SK-N-SH treated with all-trans-retinoic acid at 6 μM for 48 hours (cell line): ENCODE data around the gene AADAC.
A peak's percentile ranks its signal among the peaks of the same experiment; 100 is the strongest.
"Not testable (repeated sequence)": the region's sequence is repeated elsewhere in the genome, so short reads cannot be mapped to it uniquely, and the experiment has no call there.

Experiments used
- ATAC-seq: fragments of 200-7000 bp; cut with Tn5 transposase; 3 replicates; pipeline ENCODE4 v1.9.1; 2020; ENCODE audit warnings: mild to moderate bottlenecking, moderate library complexity
- ARNTL ChIP-seq: fragments of 450-650 bp; formaldehyde crosslinking; IDR thresholded peaks from 2 replicates; pipeline ENCODE4 v1.5.0; 2020; ENCODE audit warnings: low read depth, mild to moderate bottlenecking, moderate library complexity, borderline replicate concordance
- BACH2 ChIP-seq: fragments of 250-450 bp; sonication (Bioruptor Pico); IDR thresholded peaks from 2 replicates; pipeline ENCODE4 v1.9.0; 2021; ENCODE audit warnings: mild to moderate bottlenecking, borderline replicate concordance
- CSDC2 ChIP-seq: fragments of 250-450 bp; sonication (Bioruptor Pico); IDR thresholded peaks from 2 replicates; pipeline ENCODE4 v1.5.0; 2020; ENCODE audit warnings: mild to moderate bottlenecking, moderate library complexity
- ESRRG ChIP-seq: fragments of 250-450 bp; sonication (Bioruptor Pico); IDR thresholded peaks from 2 replicates; pipeline ENCODE4 v1.6.1; 2021; ENCODE audit warnings: mild to moderate bottlenecking
- ISL1 ChIP-seq: fragments of 250-450 bp; sonication (Bioruptor Pico); IDR thresholded peaks from 2 replicates; pipeline ENCODE4 v2.1.2; 2022; ENCODE audit warnings: mild to moderate bottlenecking, moderate library complexity
- OSR1 ChIP-seq: fragments of 250-450 bp; sonication (Bioruptor Pico); IDR thresholded peaks from 2 replicates; pipeline ENCODE4 v1.8.0; 2022; ENCODE audit warnings: moderate library complexity, mild to moderate bottlenecking, inconsistent platforms
- PPARA ChIP-seq: fragments of 250-450 bp; sonication (Bioruptor Pico); IDR thresholded peaks from 2 replicates; pipeline ENCODE4 v1.5.0; 2020; ENCODE audit warnings: mild to moderate bottlenecking, borderline replicate concordance
- RARB ChIP-seq: fragments of 250-450 bp; sonication (Bioruptor Pico); IDR thresholded peaks from 2 replicates; pipeline ENCODE4 v1.8.0; 2021; ENCODE audit warnings: mild to moderate bottlenecking, moderate library complexity
- SNAI2 ChIP-seq: fragments of 250-450 bp; sonication (Bioruptor Pico); IDR thresholded peaks from 2 replicates; pipeline ENCODE4 v1.5.0; 2020; ENCODE audit warnings: mild to moderate bottlenecking, moderate library complexity
- TCF4 ChIP-seq: fragments of 250-450 bp; sonication (Bioruptor Pico); IDR thresholded peaks from 2 replicates; pipeline ENCODE4 v1.8.0; 2021; ENCODE audit warnings: mild to moderate bottlenecking, moderate library complexity, borderline replicate concordance
- TOX ChIP-seq: fragments of 250-450 bp; sonication (Bioruptor Pico); IDR thresholded peaks from 2 replicates; pipeline ENCODE4 v1.8.0; 2021; ENCODE audit warnings: mild to moderate bottlenecking, moderate library complexity, borderline replicate concordance
- ZC3H10 ChIP-seq: fragments of 250-450 bp; sonication (Bioruptor Pico); IDR thresholded peaks from 2 replicates; pipeline ENCODE4 v1.5.1; 2021; ENCODE audit warnings: mild to moderate bottlenecking, moderate library complexity
- ZFP3 ChIP-seq: fragments of 250-450 bp; sonication (Bioruptor Pico); IDR thresholded peaks from 2 replicates; pipeline ENCODE4 v1.5.0; 2020; ENCODE audit warnings: mild to moderate bottlenecking, moderate library complexity
- ZFP30 ChIP-seq: fragments of 450-650 bp; formaldehyde crosslinking; IDR thresholded peaks from 2 replicates; pipeline ENCODE4 v1.5.0; 2022; ENCODE audit warnings: mild to moderate bottlenecking, moderate library complexity
- ZNF565 ChIP-seq: fragments of 450-650 bp; formaldehyde crosslinking; conservative IDR thresholded peaks from 2 replicates; pipeline ENCODE4 v1.5.0; 2020; ENCODE audit warnings: low read depth, mild to moderate bottlenecking, moderate library complexity
- ZNF70 ChIP-seq: fragments of 450-650 bp; formaldehyde crosslinking; IDR thresholded peaks from 2 replicates; pipeline ENCODE4 v1.5.0; 2020; ENCODE audit warnings: mild to moderate bottlenecking, moderate library complexity
- ZNF8 ChIP-seq: fragments of 450-650 bp; formaldehyde crosslinking; IDR thresholded peaks from 2 replicates; pipeline ENCODE4 v1.5.0; 2020; ENCODE audit warnings: mild to moderate bottlenecking, moderate library complexity
- TF ChIP-seq, protein P1 (sequence below): fragments of 250-450 bp; sonication (Bioruptor Pico); IDR thresholded peaks from 2 replicates; pipeline ENCODE4 v1.5.0; 2020; ENCODE audit warnings: mild to moderate bottlenecking, moderate library complexity
- TF ChIP-seq, protein P2 (sequence below): fragments of 250-450 bp; sonication (Bioruptor Pico); IDR thresholded peaks from 2 replicates; pipeline ENCODE4 v1.5.1; 2020; ENCODE audit warnings: low read depth, mild to moderate bottlenecking, moderate library complexity
- TF ChIP-seq, protein P3 (sequence below): fragments of 250-450 bp; sonication (Bioruptor Pico); IDR thresholded peaks from 2 replicates; pipeline ENCODE4 v1.5.1; 2021; ENCODE audit warnings: mild to moderate bottlenecking, moderate library complexity
- TF ChIP-seq, protein P4 (sequence below): fragments of 250-450 bp; sonication (Bioruptor Pico); IDR thresholded peaks from 2 replicates; pipeline ENCODE4 v1.8.0; 2020; ENCODE audit warnings: mild to moderate bottlenecking, moderate library complexity, borderline replicate concordance
- TF ChIP-seq, protein P5 (sequence below): fragments of 250-450 bp; sonication (Bioruptor Pico); IDR thresholded peaks from 2 replicates; pipeline ENCODE4 v1.8.0; 2021; ENCODE audit warnings: low read depth, mild to moderate bottlenecking, moderate library complexity, borderline replicate concordance

Gene AADAC

DNA sequence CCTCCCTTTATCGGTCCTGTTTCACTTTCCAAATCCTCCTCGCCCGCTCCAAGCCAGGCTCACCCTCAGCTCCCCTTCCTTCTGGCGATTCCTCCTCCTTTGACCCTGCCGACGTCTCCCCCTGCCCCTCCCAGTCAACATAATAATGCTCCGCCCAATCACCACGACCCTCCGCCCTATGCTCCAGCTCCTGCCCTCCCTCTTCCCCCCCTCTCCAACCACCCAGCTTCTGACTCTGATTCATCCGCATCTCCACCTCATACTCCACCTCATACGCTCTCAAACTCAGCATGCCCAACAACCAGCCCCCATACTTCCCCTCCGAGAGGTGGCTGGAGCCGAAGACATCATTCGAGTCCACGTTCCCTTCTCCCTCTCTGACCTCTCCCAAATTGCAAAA, 7.1 kb upstream of the AADAC start (continued):
- TF ChIP-seq, protein P1, sequence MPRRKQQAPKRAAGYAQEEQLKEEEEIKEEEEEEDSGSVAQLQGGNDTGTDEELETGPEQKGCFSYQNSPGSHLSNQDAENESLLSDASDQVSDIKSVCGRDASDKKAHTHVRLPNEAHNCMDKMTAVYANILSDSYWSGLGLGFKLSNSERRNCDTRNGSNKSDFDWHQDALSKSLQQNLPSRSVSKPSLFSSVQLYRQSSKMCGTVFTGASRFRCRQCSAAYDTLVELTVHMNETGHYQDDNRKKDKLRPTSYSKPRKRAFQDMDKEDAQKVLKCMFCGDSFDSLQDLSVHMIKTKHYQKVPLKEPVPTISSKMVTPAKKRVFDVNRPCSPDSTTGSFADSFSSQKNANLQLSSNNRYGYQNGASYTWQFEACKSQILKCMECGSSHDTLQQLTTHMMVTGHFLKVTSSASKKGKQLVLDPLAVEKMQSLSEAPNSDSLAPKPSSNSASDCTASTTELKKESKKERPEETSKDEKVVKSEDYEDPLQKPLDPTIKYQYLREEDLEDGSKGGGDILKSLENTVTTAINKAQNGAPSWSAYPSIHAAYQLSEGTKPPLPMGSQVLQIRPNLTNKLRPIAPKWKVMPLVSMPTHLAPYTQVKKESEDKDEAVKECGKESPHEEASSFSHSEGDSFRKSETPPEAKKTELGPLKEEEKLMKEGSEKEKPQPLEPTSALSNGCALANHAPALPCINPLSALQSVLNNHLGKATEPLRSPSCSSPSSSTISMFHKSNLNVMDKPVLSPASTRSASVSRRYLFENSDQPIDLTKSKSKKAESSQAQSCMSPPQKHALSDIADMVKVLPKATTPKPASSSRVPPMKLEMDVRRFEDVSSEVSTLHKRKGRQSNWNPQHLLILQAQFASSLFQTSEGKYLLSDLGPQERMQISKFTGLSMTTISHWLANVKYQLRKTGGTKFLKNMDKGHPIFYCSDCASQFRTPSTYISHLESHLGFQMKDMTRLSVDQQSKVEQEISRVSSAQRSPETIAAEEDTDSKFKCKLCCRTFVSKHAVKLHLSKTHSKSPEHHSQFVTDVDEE (CRISPR knock-in tag) = no peak
- TF ChIP-seq ISL1 (CRISPR knock-in tag) = no peak
- no peak for TF ChIP-seq ARNTL (CRISPR knock-in tag)
- no peak for TF ChIP-seq ZNF70 (CRISPR knock-in tag)
- no peak for TF ChIP-seq ZNF8 (CRISPR knock-in tag)
- no peak for TF ChIP-seq BACH2 (CRISPR knock-in tag)
- TF ChIP-seq ZFP3 = no peak
- TF ChIP-seq ZFP30 (CRISPR knock-in tag) = no peak
- TF ChIP-seq RARB (CRISPR knock-in tag) = no peak

DNA sequence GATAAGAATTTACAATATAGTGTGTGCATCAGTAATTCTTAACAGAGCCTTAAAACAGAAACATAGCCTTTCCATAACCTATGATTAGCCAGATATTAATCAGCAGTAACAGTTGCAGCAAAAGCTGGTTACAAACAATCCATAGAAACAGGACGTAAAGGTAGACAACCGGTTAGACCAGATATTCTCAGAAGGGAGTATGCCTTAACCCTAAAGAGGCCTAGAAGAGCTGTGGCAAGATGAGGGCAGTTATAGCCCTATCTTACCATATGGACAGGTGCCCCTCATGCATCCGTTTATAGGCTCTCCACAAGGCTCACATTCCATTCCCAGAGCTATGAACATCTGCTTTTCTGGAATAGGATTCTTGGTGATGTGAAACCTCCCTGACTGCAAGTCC, 5.0 kb upstream of the AADAC start:
- not testable (repeated sequence) for ATAC-seq

DNA sequence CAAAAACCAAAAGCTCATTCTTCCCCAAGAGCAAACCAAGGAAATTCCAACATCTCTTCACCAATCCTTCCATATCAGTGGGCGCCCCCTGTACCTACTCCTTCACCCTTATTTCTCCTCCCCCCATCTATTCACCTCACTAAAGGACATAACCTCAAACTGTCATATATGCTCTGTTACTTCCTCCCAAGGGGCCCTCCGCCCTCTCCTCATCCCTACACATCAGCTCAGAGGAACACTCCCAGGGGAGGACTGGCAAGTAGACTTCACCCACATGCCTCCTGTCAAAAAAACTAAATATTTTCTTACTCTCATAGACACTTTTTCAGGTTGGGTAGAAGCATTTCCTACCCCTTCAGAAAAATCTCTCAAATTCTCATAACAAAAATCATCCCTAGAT, 2.4 kb upstream of the AADAC start:
- no peak for ATAC-seq
- TF ChIP-seq, protein P2, sequence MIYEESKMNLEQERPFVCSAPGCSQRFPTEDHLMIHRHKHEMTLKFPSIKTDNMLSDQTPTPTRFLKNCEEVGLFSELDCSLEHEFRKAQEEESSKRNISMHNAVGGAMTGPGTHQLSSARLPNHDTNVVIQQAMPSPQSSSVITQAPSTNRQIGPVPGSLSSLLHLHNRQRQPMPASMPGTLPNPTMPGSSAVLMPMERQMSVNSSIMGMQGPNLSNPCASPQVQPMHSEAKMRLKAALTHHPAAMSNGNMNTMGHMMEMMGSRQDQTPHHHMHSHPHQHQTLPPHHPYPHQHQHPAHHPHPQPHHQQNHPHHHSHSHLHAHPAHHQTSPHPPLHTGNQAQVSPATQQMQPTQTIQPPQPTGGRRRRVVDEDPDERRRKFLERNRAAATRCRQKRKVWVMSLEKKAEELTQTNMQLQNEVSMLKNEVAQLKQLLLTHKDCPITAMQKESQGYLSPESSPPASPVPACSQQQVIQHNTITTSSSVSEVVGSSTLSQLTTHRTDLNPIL (CRISPR knock-in tag) = no peak
- TF ChIP-seq TCF4 (CRISPR knock-in tag) = no peak
- no peak for TF ChIP-seq CSDC2 (CRISPR knock-in tag)
- TF ChIP-seq RARB (CRISPR knock-in tag) = no peak
- no peak for TF ChIP-seq SNAI2
- TF ChIP-seq, protein P1 (CRISPR knock-in tag) = no peak
- no peak for TF ChIP-seq ZNF70 (CRISPR knock-in tag)
- no peak for TF ChIP-seq TOX

DNA sequence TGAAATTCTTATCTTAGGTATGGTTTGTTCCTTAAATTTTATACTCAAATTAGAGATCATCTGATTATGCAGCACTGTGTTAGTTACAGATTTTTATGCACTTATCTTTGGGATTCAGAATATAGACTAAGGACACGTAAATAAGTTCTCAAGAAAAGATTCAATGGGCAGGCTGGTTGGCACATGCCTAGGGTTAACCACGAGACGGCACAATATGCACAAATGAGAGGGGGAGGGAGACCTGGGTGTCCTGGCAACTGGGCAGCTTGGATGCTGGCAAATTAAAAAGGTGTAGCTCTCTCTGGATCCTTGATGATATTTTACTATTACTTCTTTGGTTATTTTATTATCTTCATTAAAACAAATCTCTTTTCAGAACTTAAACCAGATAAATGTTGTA, 672 bp downstream of the AADAC start:
- TF ChIP-seq ZFP30 (CRISPR knock-in tag) = no peak
- no peak for TF ChIP-seq TOX
- no peak for TF ChIP-seq ISL1 (CRISPR knock-in tag)
- no peak for TF ChIP-seq BACH2 (CRISPR knock-in tag)
- no peak for TF ChIP-seq ZNF70 (CRISPR knock-in tag)
- TF ChIP-seq, all 23 proteins: peak for 0
- no peak for ATAC-seq

DNA sequence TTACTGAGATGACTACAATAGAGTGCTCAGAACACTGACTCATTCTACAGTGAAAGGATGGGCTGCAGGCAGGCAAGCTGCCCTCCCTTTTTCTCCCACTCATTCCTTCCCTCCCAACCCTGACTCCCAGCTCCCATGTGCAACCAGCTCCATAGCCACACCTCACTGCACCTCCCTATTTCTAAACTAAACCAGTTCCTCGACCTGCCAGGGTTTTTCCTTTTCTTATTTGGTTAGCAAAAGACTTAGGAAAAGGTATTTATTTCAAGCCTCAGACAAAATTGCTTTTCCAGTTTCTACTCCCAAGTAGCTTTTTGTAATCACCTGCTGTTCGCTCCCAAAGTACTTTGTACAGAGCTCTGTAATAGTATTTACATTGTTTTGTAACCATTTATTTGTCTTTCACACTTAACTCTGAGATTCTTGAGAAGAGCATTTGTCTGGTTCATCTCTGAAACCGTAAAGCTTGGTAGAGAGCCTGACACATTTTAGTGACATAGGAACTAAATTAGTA, 2.2 kb downstream of the AADAC start:
- ATAC-seq = peak; percentile 95
- no peak for TF ChIP-seq ZNF70 (CRISPR knock-in tag)
- no peak for TF ChIP-seq ISL1 (CRISPR knock-in tag)
- no peak for TF ChIP-seq CSDC2 (CRISPR knock-in tag)
- TF ChIP-seq TCF4 (CRISPR knock-in tag) = no peak
- TF ChIP-seq ARNTL (CRISPR knock-in tag) = no peak
- TF ChIP-seq OSR1 = no peak
- no peak for TF ChIP-seq ZNF565 (CRISPR knock-in tag)
- TF ChIP-seq, protein P3, sequence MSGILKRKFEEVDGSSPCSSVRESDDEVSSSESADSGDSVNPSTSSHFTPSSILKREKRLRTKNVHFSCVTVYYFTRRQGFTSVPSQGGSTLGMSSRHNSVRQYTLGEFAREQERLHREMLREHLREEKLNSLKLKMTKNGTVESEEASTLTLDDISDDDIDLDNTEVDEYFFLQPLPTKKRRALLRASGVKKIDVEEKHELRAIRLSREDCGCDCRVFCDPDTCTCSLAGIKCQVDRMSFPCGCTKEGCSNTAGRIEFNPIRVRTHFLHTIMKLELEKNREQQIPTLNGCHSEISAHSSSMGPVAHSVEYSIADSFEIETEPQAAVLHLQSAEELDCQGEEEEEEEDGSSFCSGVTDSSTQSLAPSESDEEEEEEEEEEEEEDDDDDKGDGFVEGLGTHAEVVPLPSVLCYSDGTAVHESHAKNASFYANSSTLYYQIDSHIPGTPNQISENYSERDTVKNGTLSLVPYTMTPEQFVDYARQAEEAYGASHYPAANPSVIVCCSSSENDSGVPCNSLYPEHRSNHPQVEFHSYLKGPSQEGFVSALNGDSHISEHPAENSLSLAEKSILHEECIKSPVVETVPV (CRISPR knock-in tag) = no peak
- no peak for TF ChIP-seq ZFP30 (CRISPR knock-in tag)
- no peak for TF ChIP-seq TOX
- no peak for TF ChIP-seq BACH2 (CRISPR knock-in tag)
- TF ChIP-seq, protein P4, sequence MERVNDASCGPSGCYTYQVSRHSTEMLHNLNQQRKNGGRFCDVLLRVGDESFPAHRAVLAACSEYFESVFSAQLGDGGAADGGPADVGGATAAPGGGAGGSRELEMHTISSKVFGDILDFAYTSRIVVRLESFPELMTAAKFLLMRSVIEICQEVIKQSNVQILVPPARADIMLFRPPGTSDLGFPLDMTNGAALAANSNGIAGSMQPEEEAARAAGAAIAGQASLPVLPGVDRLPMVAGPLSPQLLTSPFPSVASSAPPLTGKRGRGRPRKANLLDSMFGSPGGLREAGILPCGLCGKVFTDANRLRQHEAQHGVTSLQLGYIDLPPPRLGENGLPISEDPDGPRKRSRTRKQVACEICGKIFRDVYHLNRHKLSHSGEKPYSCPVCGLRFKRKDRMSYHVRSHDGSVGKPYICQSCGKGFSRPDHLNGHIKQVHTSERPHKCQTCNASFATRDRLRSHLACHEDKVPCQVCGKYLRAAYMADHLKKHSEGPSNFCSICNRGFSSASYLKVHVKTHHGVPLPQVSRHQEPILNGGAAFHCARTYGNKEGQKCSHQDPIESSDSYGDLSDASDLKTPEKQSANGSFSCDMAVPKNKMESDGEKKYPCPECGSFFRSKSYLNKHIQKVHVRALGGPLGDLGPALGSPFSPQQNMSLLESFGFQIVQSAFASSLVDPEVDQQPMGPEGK (CRISPR knock-in tag) = no peak
- TF ChIP-seq RARB (CRISPR knock-in tag) = no peak
- no peak for TF ChIP-seq ESRRG (CRISPR knock-in tag)
- no peak for TF ChIP-seq ZC3H10 (CRISPR knock-in tag)
- no peak for TF ChIP-seq ZFP3
- TF ChIP-seq, protein P5, sequence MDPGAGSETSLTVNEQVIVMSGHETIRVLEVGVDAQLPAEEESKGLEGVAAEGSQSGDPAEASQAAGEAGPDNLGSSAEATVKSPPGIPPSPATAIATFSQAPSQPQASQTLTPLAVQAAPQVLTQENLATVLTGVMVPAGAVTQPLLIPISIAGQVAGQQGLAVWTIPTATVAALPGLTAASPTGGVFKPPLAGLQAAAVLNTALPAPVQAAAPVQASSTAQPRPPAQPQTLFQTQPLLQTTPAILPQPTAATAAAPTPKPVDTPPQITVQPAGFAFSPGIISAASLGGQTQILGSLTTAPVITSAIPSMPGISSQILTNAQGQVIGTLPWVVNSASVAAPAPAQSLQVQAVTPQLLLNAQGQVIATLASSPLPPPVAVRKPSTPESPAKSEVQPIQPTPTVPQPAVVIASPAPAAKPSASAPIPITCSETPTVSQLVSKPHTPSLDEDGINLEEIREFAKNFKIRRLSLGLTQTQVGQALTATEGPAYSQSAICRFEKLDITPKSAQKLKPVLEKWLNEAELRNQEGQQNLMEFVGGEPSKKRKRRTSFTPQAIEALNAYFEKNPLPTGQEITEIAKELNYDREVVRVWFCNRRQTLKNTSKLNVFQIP = no peak
- TF ChIP-seq PPARA (CRISPR knock-in tag) = no peak
